ENCODE measurements around the gene ALDH1A1. TPM values are rescaled to one million over a fixed set of nuclear protein-coding genes. Genes with fewer than 3 reads are reported as not detected.

ALDH1A1 gene
- total RNA-seq, 1 experiment from 2014 or later = 1.9 TPM

GRCh38 chr9:72893437-72893836 lies 59.4 kb downstream of the ALDH1A1 start (continued):
- TF ChIP-seq E2F4 (CRISPR knock-in tag; IDR thresholded peaks at IDR 0.05; ENCODE audit: borderline replicate concordance, low read depth) (no peak), GABPB1 (CRISPR knock-in tag; IDR thresholded peaks at IDR 0.05) (no peak), E2F5 (CRISPR knock-in tag; IDR thresholded peaks at IDR 0.05) (no peak)
- TF ChIP-seq, protein P1, sequence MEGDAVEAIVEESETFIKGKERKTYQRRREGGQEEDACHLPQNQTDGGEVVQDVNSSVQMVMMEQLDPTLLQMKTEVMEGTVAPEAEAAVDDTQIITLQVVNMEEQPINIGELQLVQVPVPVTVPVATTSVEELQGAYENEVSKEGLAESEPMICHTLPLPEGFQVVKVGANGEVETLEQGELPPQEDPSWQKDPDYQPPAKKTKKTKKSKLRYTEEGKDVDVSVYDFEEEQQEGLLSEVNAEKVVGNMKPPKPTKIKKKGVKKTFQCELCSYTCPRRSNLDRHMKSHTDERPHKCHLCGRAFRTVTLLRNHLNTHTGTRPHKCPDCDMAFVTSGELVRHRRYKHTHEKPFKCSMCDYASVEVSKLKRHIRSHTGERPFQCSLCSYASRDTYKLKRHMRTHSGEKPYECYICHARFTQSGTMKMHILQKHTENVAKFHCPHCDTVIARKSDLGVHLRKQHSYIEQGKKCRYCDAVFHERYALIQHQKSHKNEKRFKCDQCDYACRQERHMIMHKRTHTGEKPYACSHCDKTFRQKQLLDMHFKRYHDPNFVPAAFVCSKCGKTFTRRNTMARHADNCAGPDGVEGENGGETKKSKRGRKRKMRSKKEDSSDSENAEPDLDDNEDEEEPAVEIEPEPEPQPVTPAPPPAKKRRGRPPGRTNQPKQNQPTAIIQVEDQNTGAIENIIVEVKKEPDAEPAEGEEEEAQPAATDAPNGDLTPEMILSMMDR (IDR thresholded peaks at IDR 0.05) = no peak
- TF ChIP-seq, protein P2, sequence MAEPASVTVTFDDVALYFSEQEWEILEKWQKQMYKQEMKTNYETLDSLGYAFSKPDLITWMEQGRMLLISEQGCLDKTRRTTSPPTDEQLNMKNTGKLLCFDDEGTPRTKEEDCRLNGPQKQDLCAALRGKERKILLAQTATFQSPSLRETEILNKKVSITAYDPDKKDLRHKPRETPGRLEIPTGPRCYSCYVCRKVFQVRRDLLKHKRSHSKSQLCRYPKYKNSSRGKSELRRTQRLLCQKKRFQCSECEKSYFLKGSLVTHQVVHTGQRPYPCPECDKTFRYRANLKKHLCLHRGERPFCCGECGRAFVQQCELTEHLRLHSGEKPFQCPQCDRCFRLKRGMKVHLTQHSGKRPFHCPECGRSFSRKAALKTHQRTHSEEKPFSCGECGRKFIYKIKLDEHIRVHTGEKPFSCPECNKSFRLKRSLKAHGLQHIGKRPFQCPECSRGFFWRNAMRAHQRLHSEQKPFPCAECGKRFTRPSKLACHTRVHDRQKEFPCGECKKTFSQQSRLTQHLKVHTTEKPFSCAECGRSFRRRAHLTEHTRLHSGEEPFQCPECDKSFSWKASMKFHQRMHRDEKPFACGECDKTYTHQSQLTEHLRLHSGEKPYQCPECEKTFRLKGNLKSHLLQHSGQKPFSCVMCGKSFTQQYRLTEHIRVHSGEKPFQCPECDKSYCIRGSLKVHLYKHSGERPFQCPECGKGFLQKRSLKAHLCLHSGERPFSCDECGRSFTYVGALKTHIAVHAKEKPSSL (CRISPR knock-in tag; conservative IDR thresholded peaks at IDR 0.05) = no peak

- ATAC-seq (no peak), DNase-seq (ENCODE audit: low spot score) (no peak)
- Mint-ChIP-seq H3K36me3 (peaks cover 3% of the 10 kb centered on the region; the same call in 1 of the 2 replicates), H3K4me1 (no peaks in the 10 kb centered on the region), H3K4me3 (no peak overlapping the region), H3K9me3 (peaks cover 13% of the 10 kb centered on the region), H3K27me3 (ENCODE audit: low read depth) (no peaks in the 10 kb centered on the region), H3K27ac (no peak overlapping the region)
- ChIA-PET CTCF (interaction anchor here (1.7 kb wide), 1 partner anchor 34 kb away, joined by 3 read pairs; no protein-coding TSS in a partner anchor), POLR2A (no interaction called here)
- TF ChIP-seq PRDM15 (CRISPR knock-in tag; IDR thresholded peaks at IDR 0.05) (no peak), MYBL2 (CRISPR knock-in tag; IDR thresholded peaks at IDR 0.05) (no peak), KAT7 (CRISPR knock-in tag; IDR thresholded peaks at IDR 0.05; ENCODE audit: borderline replicate concordance) (no peak), ATF1 (CRISPR knock-in tag; IDR thresholded peaks at IDR 0.05) (no peak), OVOL2 (CRISPR knock-in tag; IDR thresholded peaks at IDR 0.05; ENCODE audit: borderline replicate concordance) (no peak), RORB (CRISPR knock-in tag; IDR thresholded peaks at IDR 0.05) (no peak), ZNF219 (CRISPR knock-in tag; IDR thresholded peaks at IDR 0.05; ENCODE audit: borderline replicate concordance) (no peak), IRF1 (CRISPR knock-in tag; IDR thresholded peaks at IDR 0.05) (no peak), ZNF281 (CRISPR knock-in tag; IDR thresholded peaks at IDR 0.05) (no peak), AFF4 (CRISPR knock-in tag; IDR thresholded peaks at IDR 0.05; ENCODE audit: borderline replicate concordance) (no peak)
- TF ChIP-seq, protein P3, sequence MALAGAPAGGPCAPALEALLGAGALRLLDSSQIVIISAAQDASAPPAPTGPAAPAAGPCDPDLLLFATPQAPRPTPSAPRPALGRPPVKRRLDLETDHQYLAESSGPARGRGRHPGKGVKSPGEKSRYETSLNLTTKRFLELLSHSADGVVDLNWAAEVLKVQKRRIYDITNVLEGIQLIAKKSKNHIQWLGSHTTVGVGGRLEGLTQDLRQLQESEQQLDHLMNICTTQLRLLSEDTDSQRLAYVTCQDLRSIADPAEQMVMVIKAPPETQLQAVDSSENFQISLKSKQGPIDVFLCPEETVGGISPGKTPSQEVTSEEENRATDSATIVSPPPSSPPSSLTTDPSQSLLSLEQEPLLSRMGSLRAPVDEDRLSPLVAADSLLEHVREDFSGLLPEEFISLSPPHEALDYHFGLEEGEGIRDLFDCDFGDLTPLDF (CRISPR knock-in tag; IDR thresholded peaks at IDR 0.05) = no peak
Measured at GRCh38 chr9:72891043-72891442, 61.8 kb downstream of the ALDH1A1 start.
